CD4-positive, alpha-beta memory T cell (primary cell): ENCODE measurements around the gene NDUFA6. TPM values are rescaled to one million over a fixed set of nuclear protein-coding genes. Genes with fewer than 3 reads are reported as not detected.
"Not testable (repeated sequence)": the region's sequence is repeated elsewhere in the genome, so short reads cannot be mapped to it uniquely, and the experiment has no call there.

ENCODE experiments used
- CTCF ChIA-PET: fragments of 350-600 bp; sonication (Branson Sonifier 250); formaldehyde crosslinking; loops from one replicate; lab custom pipeline; 2021; ENCODE audit warnings: inconsistent platforms; ENCODE audit not compliant: partially characterized antibody; lab: Charles Lee
- POLR2A ChIA-PET: fragments of 350-600 bp; sonication (Branson Sonifier 250); formaldehyde crosslinking; loops from one replicate; lab custom pipeline; 2021; ENCODE audit not compliant: partially characterized antibody; lab: Charles Lee
- DNase-seq, 5 donors: peaks; one replicate each; pipeline versions ENCODE4 v3.0.0 to v3.0.0-alpha.2; 2020 to 2022; ENCODE audit warnings: mixed read lengths in 1 of 5
- H3K27ac ChIP-seq: one replicate; pipeline ENCODE4 v1.7.0; 2013; ENCODE audit warnings: low read depth, low read length
- H3K27me3 ChIP-seq: 2 replicates; pipeline ENCODE4 v1.7.0; 2013; ENCODE audit warnings: mild to moderate bottlenecking, low read length, moderate library complexity; ENCODE audit not compliant: insufficient read depth
- H3K36me3 ChIP-seq: 2 replicates; pipeline ENCODE4 v1.7.0; 2013; ENCODE audit warnings: mild to moderate bottlenecking, low read length, moderate library complexity; ENCODE audit not compliant: insufficient read depth
- H3K4me1 ChIP-seq: 2 replicates; pipeline ENCODE4 v1.7.0; 2013; ENCODE audit warnings: mild to moderate bottlenecking, low read length, moderate library complexity; ENCODE audit not compliant: insufficient read depth
- H3K4me3 ChIP-seq, 2 donors: one replicate each; pipeline ENCODE4 v1.7.0; 2013; ENCODE audit warnings: low read length in 2 of 2, mild to moderate bottlenecking in 1 of 2
- H3K9me3 ChIP-seq, 2 donors: one replicate each; pipeline ENCODE4 v1.7.0; 2013; ENCODE audit warnings: low read length in 2 of 2, control low read depth in 1 of 2; ENCODE audit not compliant: control insufficient read depth in 1 of 2
- H3K27ac Mint-ChIP-seq, 7 donors: one replicate each; pipeline ENCODE4 v1.8.0; 2020 to 2021; ENCODE audit warnings: mixed read lengths in 7 of 7, mild to moderate bottlenecking in 6 of 7, inconsistent platforms in 3 of 7, moderate library complexity in 3 of 7
- H3K27me3 Mint-ChIP-seq, 2 donors: one replicate each; pipeline ENCODE4 v1.8.0; 2020 to 2021; ENCODE audit warnings: mixed read lengths in 2 of 2
- H3K36me3 Mint-ChIP-seq, 2 donors: one replicate each; pipeline ENCODE4 v1.8.0; 2020 to 2021; ENCODE audit warnings: mixed read lengths in 2 of 2, inconsistent platforms in 1 of 2, mild to moderate bottlenecking in 1 of 2
- H3K4me1 Mint-ChIP-seq, 4 donors: one replicate each; pipeline ENCODE4 v1.8.0; 2020 to 2021; ENCODE audit warnings: mixed read lengths in 4 of 4, mild to moderate bottlenecking in 1 of 4
- H3K4me3 Mint-ChIP-seq, 8 donors: one replicate each; pipeline ENCODE4 v1.8.0; 2020 to 2021; ENCODE audit warnings: mixed read lengths in 8 of 8, mild to moderate bottlenecking in 7 of 8, moderate library complexity in 6 of 8, inconsistent platforms in 3 of 8
- H3K9me3 Mint-ChIP-seq, 8 donors: one replicate each; pipeline ENCODE4 v1.8.0; 2020 to 2021; ENCODE audit warnings: mixed read lengths in 8 of 8, mild to moderate bottlenecking in 5 of 8, inconsistent platforms in 3 of 8, moderate library complexity in 1 of 8
- intact Hi-C: fragments of 100-400 bp; cut with micrococcal nuclease; formaldehyde crosslinking; loops from one replicate; pipeline ENCODE4 v1.15.1; 2023
- polyA plus RNA-seq, 2 donors: library from polyadenylated mRNA; unstranded; fragments of 300-500 nt; fragmentation: Illumina TruSeq; gene quantifications; one replicate each; pipeline ENCODE4 v1.2.3, GENCODE V29; 2021
- total RNA-seq, 2 experiments: library from RNA; stranded (reverse); gene quantifications; one replicate each; pipeline ENCODE4 v1.2.3, GENCODE V29; 2021

Gene NDUFA6
- total and polyA plus RNA-seq, 4 experiments from 2014 or later = 42.1 to 153 (median 90.8) TPM

- H3K36me3 Mint-ChIP-seq = peaks cover 11 to 25% of the 10 kb centered on the region in 2 donors
- H3K4me3 ChIP-seq, H3K27ac Mint-ChIP-seq, H3K36me3 ChIP-seq, H3K4me3 Mint-ChIP-seq, DNase-seq, H3K4me1 ChIP-seq, H3K27ac ChIP-seq, H3K27me3 ChIP-seq, H3K27me3 Mint-ChIP-seq: not testable (repeated sequence)
- H3K4me1 Mint-ChIP-seq = peaks cover 0 to 16% (median 3%) of the 10 kb centered on the region in 4 donors
- peaks cover 0 to 18% of the 10 kb centered on the region in 2 donors for H3K9me3 ChIP-seq
- H3K9me3 Mint-ChIP-seq = peaks cover 0 to 34% (median 24%) of the 10 kb centered on the region in 8 donors
- intact Hi-C loops = loop anchor here (5.0 kb wide), 1 partner anchor 145 kb away; the partner anchor contains the start of gene SEPTIN3
- ChIA-PET POLR2A (interaction anchor here (0.6 to 2.0 kb wide), 4 partner anchors 22 to 331 kb away, joined by 3 to 9 read pairs (median 4); no protein-coding TSS in a partner anchor), CTCF (interaction anchor here (0.6 to 1.7 kb wide), 4 partner anchors 20 to 1365 kb away, joined by 3 to 8 read pairs (median 5); partner anchors contain the start of gene NDUFA6)
Measured at GRCh38 chr22:42112793-42113192, 22.2 kb upstream of the NDUFA6 start.

- Histone ChIP-seq H3K27me3 (no peaks in the 10 kb centered on the region), H3K27ac (no peak overlapping the region), H3K36me3 (no peaks in the 10 kb centered on the region), H3K4me1 (no peaks in the 10 kb centered on the region), H3K9me3 (peaks cover 0 to 18% of the 10 kb centered on the region in 2 donors), H3K4me3 (no peak overlapping the region)
- Mint-ChIP-seq H3K4me3 (no peak overlapping the region), H3K27ac (no peak overlapping the region), H3K4me1 (peaks cover 0 to 11% (median under 1%) of the 10 kb centered on the region in 4 donors), H3K36me3 (peaks cover 11 to 32% of the 10 kb centered on the region in 2 donors), H3K27me3 (no peaks in the 10 kb centered on the region), H3K9me3 (peaks cover 0 to 30% (median 24%) of the 10 kb centered on the region in 8 donors)
- no peak for DNase-seq
- intact Hi-C loops = loop anchor here (5.0 kb wide), 1 partner anchor 144 kb away; the partner anchor contains the start of gene SEPTIN3
- POLR2A ChIA-PET = interaction anchor here (1.9 to 2.0 kb wide), 2 partner anchors 21 to 332 kb away, joined by 4 to 9 read pairs; no protein-coding TSS in a partner anchor
- CTCF ChIA-PET = interaction anchor here (1.0 to 1.7 kb wide), 4 partner anchors 14 to 146 kb away, joined by 3 to 8 read pairs (median 5); no protein-coding TSS in a partner anchor
Measured at GRCh38 chr22:42111798-42112197, 21.2 kb upstream of the NDUFA6 start.

- Histone ChIP-seq H3K4me1 (no peaks in the 10 kb centered on the region), H3K9me3 (peaks cover 0 to 6% of the 10 kb centered on the region in 2 donors), H3K4me3 (no peak overlapping the region), H3K36me3 (no peaks in the 10 kb centered on the region), H3K27ac (no peak overlapping the region), H3K27me3 (no peaks in the 10 kb centered on the region)
- ChIA-PET CTCF (interaction anchor here (1.2 kb wide), 1 partner anchor 17 kb away, joined by 4 read pairs; no protein-coding TSS in a partner anchor), POLR2A (no interaction called here)
- no peak overlapping the region for H3K27ac Mint-ChIP-seq
- intact Hi-C loops = no loop called here
- DNase-seq = no peak
- H3K4me1 Mint-ChIP-seq = peaks cover 0 to 8% (median under 1%) of the 10 kb centered on the region in 4 donors
- peaks cover 10 to 39% of the 10 kb centered on the region in 2 donors for H3K36me3 Mint-ChIP-seq
- no peaks in the 10 kb centered on the region for H3K27me3 Mint-ChIP-seq
- peaks cover 0 to 21% (median 11%) of the 10 kb centered on the region in 8 donors for H3K9me3 Mint-ChIP-seq
- no peak overlapping the region for H3K4me3 Mint-ChIP-seq
Measured at GRCh38 chr22:42108848-42109247, 18.3 kb upstream of the NDUFA6 start.

- H3K27me3 ChIP-seq, H3K36me3 ChIP-seq, H3K27ac Mint-ChIP-seq, DNase-seq, H3K4me3 Mint-ChIP-seq, H3K27me3 Mint-ChIP-seq, intact Hi-C loops, H3K27ac ChIP-seq, H3K4me1 ChIP-seq, H3K4me1 Mint-ChIP-seq, H3K4me3 ChIP-seq: not testable (repeated sequence)
- ChIA-PET CTCF (interaction anchor here (2.2 to 2.9 kb wide), 2 partner anchors 13 to 14 kb away, joined by 7 to 10 read pairs; partner anchors contain the start of gene NDUFA6), POLR2A (interaction anchor here (1.2 kb wide), 1 partner anchor 13 kb away, joined by 3 read pairs; no protein-coding TSS in a partner anchor)
- H3K36me3 Mint-ChIP-seq = peaks cover 17 to 54% of the 10 kb centered on the region in 2 donors
- peaks cover 0 to 14% of the 10 kb centered on the region in 2 donors for H3K9me3 ChIP-seq
- peaks cover 0 to 50% (median 32%) of the 10 kb centered on the region in 8 donors for H3K9me3 Mint-ChIP-seq
Measured at GRCh38 chr22:42104332-42104860, 13.8 kb upstream of the NDUFA6 start.

GRCh38 chr22:42101199-42101598, 10.6 kb upstream of the NDUFA6 start:
- H3K27me3 Mint-ChIP-seq = no peaks in the 10 kb centered on the region
- H3K27ac Mint-ChIP-seq = no peak overlapping the region
- ChIA-PET CTCF (interaction anchor here (2.2 kb wide), 1 partner anchor 10 kb away, joined by 12 read pairs; the partner anchor contains the start of gene NDUFA6), POLR2A (no interaction called here)
- intact Hi-C loops = no loop called here
- Histone ChIP-seq H3K4me3 (no peak overlapping the region), H3K27me3 (no peaks in the 10 kb centered on the region), H3K36me3 (no peaks in the 10 kb centered on the region), H3K27ac (no peak overlapping the region), H3K9me3 (peaks cover 0 to 14% of the 10 kb centered on the region in 2 donors), H3K4me1 (no peaks in the 10 kb centered on the region)
- H3K9me3 Mint-ChIP-seq = peaks cover 0 to 47% (median 34%) of the 10 kb centered on the region in 8 donors
- no peak overlapping the region for H3K4me3 Mint-ChIP-seq
- H3K36me3 Mint-ChIP-seq = peaks cover 20 to 43% of the 10 kb centered on the region in 2 donors
- no peak for DNase-seq
- H3K4me1 Mint-ChIP-seq = no peaks in the 10 kb centered on the region

- Histone ChIP-seq H3K27ac (peak overlapping the region; percentile 98), H3K4me1 (peaks cover 27% of the 10 kb centered on the region), H3K9me3 (no peaks in the 10 kb centered on the region), H3K27me3 (no peaks in the 10 kb centered on the region), H3K4me3 (peak overlapping the region; percentile 74 to 93), H3K36me3 (peaks cover 9% of the 10 kb centered on the region)
- ChIA-PET POLR2A (interaction anchor here (0.7 to 4.9 kb wide), 36 partner anchors 9 to 403 kb away, joined by 3 to 208 read pairs (median 6); partner anchors contain the start of genes CCDC134, NAGA, SMDT1 and SNU13), CTCF (interaction anchor here (0.6 to 5.8 kb wide), 40 partner anchors 9 to 382 kb away, joined by 3 to 61 read pairs (median 6); partner anchors contain the start of genes CCDC134, SEPTIN3 and SMDT1)
- peak in 1 of 5 donors; percentile 45 for DNase-seq
- intact Hi-C loops = loop anchor here (1.0 to 10.0 kb wide), 4 partner anchors 29 to 223 kb away; no protein-coding TSS in a partner anchor
- H3K9me3 Mint-ChIP-seq = no peaks in the 10 kb centered on the region
- H3K27me3 Mint-ChIP-seq = no peaks in the 10 kb centered on the region
- peak overlapping the region; percentile 97 to 100 (median 99) for H3K4me3 Mint-ChIP-seq
- peaks cover 13 to 31% of the 10 kb centered on the region in 2 donors for H3K36me3 Mint-ChIP-seq
- H3K27ac Mint-ChIP-seq = peak overlapping the region; percentile 99 to 100 (median 99)
- peaks cover 20 to 44% (median 33%) of the 10 kb centered on the region in 4 donors for H3K4me1 Mint-ChIP-seq
Measured at GRCh38 chr22:42091455-42091782, 847 bp upstream of the NDUFA6 start.

GRCh38 chr22:42086051-42086450, 4.5 kb downstream of the NDUFA6 start:
- peaks cover 26 to 53% (median 41%) of the 10 kb centered on the region in 4 donors for H3K4me1 Mint-ChIP-seq
- peaks cover 46% of the 10 kb centered on the region for H3K36me3 ChIP-seq
- CTCF ChIA-PET = no interaction called here

More at GRCh38 chr22:42086051-42086450, 4.5 kb downstream of the NDUFA6 start:
- Mint-ChIP-seq H3K9me3 (no peaks in the 10 kb centered on the region), H3K36me3 (peaks cover 32 to 65% of the 10 kb centered on the region in 2 donors), H3K27ac (peak overlapping the region in 1 of 7 donors; percentile 48), H3K27me3 (no peaks in the 10 kb centered on the region), H3K4me3 (no peak overlapping the region)
- Histone ChIP-seq H3K27me3 (no peaks in the 10 kb centered on the region), H3K4me3 (no peak overlapping the region), H3K9me3 (no peaks in the 10 kb centered on the region), H3K4me1 (peaks cover 21% of the 10 kb centered on the region), H3K27ac (no peak overlapping the region)
- peak in 1 of 5 donors; percentile 1 for DNase-seq
- POLR2A ChIA-PET = no interaction called here
- intact Hi-C loops = no loop called here
